PC-3 (cell line): Measurements from ENCODE around the gene CNTNAP2.

Experiments used
- EZH2phosphoT487 ChIP-seq: fragments of 300-600 bp; sonication (generic); IDR thresholded peaks from 2 replicates; pipeline ENCODE4 v1.6.1; 2018; ENCODE audit warnings: mild to moderate bottlenecking, antibody characterized with exemption, low read length, borderline replicate concordance
- TF ChIP-seq, protein P1 (sequence below): fragments of 300-600 bp; sonication (generic); conservative IDR thresholded peaks from 2 replicates; pipeline ENCODE4 v1.5.1; 2017; ENCODE audit warnings: antibody characterized with exemption, low read depth, mild to moderate bottlenecking, low read length

DNA sequence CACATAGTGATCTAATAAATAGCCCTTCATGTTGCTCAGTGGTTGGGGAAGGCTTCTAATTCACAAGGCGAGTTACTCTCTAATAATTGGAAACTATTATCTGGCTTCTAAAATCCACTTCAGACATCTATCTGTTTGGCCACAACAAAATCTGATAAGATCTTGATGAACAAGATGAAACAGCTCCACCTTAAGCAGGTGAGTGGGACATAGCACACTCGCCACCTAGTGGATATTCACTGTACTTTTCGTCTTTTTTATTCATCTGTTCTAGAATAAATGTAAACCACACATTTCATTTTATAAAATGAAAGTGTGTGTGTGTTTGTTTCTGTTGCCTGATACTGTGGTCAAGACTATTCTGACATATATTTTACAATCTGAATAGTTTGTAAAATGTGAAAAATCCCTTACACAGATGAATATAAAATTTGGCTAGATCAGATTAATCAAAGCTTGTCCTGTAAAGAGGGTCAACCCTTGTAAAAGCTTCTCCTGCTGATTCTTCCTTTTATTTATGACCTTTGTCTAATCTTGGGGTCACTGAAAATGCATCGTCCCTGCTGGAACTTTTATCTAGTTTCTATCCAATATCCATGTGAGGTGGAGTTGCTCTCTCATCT, 26.5 kb upstream of the CNTNAP2 start:
- TF ChIP-seq, protein P1, sequence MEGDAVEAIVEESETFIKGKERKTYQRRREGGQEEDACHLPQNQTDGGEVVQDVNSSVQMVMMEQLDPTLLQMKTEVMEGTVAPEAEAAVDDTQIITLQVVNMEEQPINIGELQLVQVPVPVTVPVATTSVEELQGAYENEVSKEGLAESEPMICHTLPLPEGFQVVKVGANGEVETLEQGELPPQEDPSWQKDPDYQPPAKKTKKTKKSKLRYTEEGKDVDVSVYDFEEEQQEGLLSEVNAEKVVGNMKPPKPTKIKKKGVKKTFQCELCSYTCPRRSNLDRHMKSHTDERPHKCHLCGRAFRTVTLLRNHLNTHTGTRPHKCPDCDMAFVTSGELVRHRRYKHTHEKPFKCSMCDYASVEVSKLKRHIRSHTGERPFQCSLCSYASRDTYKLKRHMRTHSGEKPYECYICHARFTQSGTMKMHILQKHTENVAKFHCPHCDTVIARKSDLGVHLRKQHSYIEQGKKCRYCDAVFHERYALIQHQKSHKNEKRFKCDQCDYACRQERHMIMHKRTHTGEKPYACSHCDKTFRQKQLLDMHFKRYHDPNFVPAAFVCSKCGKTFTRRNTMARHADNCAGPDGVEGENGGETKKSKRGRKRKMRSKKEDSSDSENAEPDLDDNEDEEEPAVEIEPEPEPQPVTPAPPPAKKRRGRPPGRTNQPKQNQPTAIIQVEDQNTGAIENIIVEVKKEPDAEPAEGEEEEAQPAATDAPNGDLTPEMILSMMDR = peak; percentile 88
- TF ChIP-seq EZH2phosphoT487 = no peak
